Stomach (tissue), 9 donors: ENCODE measurements around the gene YARS1. TPM values are rescaled to one million over a fixed set of nuclear protein-coding genes. Genes with fewer than 3 reads are reported as not detected.

ENCODE experiments used
- DNase-seq, 2 donors: peaks; one replicate each; pipeline versions ENCODE4 v3.0.0 to v3.0.0-alpha.2; 2013 to 2019
- H3K27ac ChIP-seq, 5 donors: fragments of 200-600 bp in 4 of 5; sonication (generic) in 4 of 5; one replicate each; pipeline ENCODE4 v1.5.1; 2013 to 2019; ENCODE audit warnings: mild to moderate bottlenecking in 1 of 5, moderate library complexity in 1 of 5
- H3K27me3 ChIP-seq, 3 donors: fragments of 200-600 bp; sonication (generic); one replicate each; pipeline ENCODE4 v1.5.1; 2017 to 2019; ENCODE audit warnings: mixed run types in 1 of 3
- H3K36me3 ChIP-seq, 4 donors: fragments of 200-600 bp; sonication (generic); 1 replicate in 3 of 4; 2 replicates in 1 of 4; pipeline ENCODE4 v1.5.1; 2016 to 2019
- H3K4me1 ChIP-seq, 4 donors: fragments of 200-600 bp; sonication (generic); one replicate each; pipeline ENCODE4 v1.5.1; 2016 to 2019
- H3K4me3 ChIP-seq, 4 donors: fragments of 200-600 bp; sonication (generic) in 3 of 4; one replicate each; pipeline ENCODE4 v1.5.1; 2016 to 2019; ENCODE audit warnings: mild to moderate bottlenecking in 1 of 4
- H3K9me3 ChIP-seq, 4 donors: fragments of 200-600 bp; sonication (generic); one replicate each; pipeline ENCODE4 v1.5.1; 2016 to 2019
- EP300 ChIP-seq: sonication (generic); formaldehyde crosslinking; IDR thresholded peaks from one replicate; pipeline ENCODE4 v1.6.1; 2017; ENCODE audit warnings: antibody characterized with exemption
- POLR2A ChIP-seq, 4 donors: fragments of 450-650 bp; IDR thresholded peaks; one replicate each; pipeline ENCODE4 v1.6.1; 2016; ENCODE audit warnings: antibody characterized with exemption in 4 of 4, control low read depth in 2 of 4, mild to moderate bottlenecking in 1 of 4, moderate library complexity in 1 of 4
- POLR2AphosphoS5 ChIP-seq, 3 donors: sonication (generic); formaldehyde crosslinking; IDR thresholded peaks; one replicate each; pipeline ENCODE4 v1.6.1; 2016; ENCODE audit warnings: antibody characterized with exemption in 3 of 3
- WGBS, 5 donors: extraction: QIAGEN DNeasy Blood & Tissue Kit in 3 of 5; methylation state at CpG; one replicate each; pipeline versions ENCODE4 v1.1.5 to v1.1.7; 2013 to 2018; 5-methylcytosine and 5-hydroxymethylcytosine counted together
- intact Hi-C: fragments of 100-400 bp; cut with DNase I; formaldehyde crosslinking; loops from one replicate; pipeline ENCODE4 v1.15.1; 2023; ENCODE audit warnings: low total_unique reads
- polyA plus RNA-seq, 3 donors: library from polyadenylated mRNA; stranded (reverse); fragments of 200-250 nt; gene quantifications; one replicate each; pipeline ENCODE4 v1.2.3, GENCODE V29; 2013
- total RNA-seq, 5 donors: library from RNA; depleted of rRNA; stranded (reverse); fragments of >200 nt; gene quantifications; one replicate each; pipeline versions ENCODE4 v1.1.0 to v1.2.3, GENCODE V29; 2014 to 2016
- TF ChIP-seq, protein P1 (sequence below), 7 experiments: fragments of 450-650 bp in 4 of 7; fragments of 200-600 bp in 3 of 7; sonication (generic) in 3 of 7; IDR thresholded peaks; one replicate each; pipeline ENCODE4 v1.5.1; 2016 to 2019; ENCODE audit warnings: antibody characterized with exemption in 7 of 7, control low read depth in 2 of 7, mild to moderate bottlenecking in 1 of 7
- donor health status: healthy with polysubstance abuse.
- donor health status: Bipolar disorder and iron deficiency.
- donor health status: healthy.

YARS1 gene
- total and polyA plus RNA-seq, 8 donors = 26.9 to 99.1 (median 55.4) TPM

DNA sequence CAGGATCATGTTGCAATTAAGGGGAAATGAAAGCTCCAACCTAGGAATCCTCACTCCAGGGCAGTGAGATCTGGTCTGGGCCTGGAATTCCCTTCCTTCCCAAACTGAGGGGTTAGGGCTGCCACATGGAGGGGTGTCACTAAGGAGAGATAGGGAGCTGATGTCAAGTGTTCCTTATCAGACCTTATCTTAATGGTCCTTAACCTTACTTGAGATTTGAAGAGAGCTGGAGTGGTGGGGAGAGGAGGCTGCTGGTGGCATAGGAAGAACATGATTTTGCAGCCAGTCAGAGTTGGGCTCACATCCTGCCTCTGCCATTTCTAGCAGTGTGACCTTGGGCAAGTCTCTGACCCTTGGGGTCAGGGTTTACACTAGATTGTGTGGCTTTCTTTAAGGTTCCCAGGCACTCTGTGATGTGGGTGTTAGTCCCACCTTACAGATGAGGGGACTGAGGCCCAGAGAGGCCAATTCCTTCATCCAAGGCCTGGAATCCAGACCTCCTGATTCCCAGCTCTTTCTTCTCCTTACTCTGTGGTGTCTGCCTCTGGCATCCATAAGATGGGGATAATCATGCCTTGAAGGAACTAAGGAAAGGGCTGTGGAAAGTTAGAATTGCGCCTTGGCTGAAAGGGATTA lies 58.2 kb downstream of the YARS1 start:
- Histone ChIP-seq H3K27ac (peak overlapping the region; percentile 91 to 97 (median 93)), H3K4me1 (peaks cover 85 to 99% (median 92%) of the 10 kb centered on the region in 4 donors), H3K9me3 (no peaks in the 10 kb centered on the region), H3K36me3 (peaks cover 0 to 5% (median 2%) of the 10 kb centered on the region in 4 donors), H3K27me3 (peaks cover 0 to 5% (median 3%) of the 10 kb centered on the region in 3 donors), H3K4me3 (peak overlapping the region in 1 of 4 donors; percentile 5)
- intact Hi-C loops = no loop called here
- peak in 1 of 2 donors; percentile 34 for DNase-seq
- TF ChIP-seq EP300 = no peak
- no peak for TF ChIP-seq POLR2AphosphoS5 (IDR thresholded peaks at IDR 0.05)
- TF ChIP-seq, protein P1, sequence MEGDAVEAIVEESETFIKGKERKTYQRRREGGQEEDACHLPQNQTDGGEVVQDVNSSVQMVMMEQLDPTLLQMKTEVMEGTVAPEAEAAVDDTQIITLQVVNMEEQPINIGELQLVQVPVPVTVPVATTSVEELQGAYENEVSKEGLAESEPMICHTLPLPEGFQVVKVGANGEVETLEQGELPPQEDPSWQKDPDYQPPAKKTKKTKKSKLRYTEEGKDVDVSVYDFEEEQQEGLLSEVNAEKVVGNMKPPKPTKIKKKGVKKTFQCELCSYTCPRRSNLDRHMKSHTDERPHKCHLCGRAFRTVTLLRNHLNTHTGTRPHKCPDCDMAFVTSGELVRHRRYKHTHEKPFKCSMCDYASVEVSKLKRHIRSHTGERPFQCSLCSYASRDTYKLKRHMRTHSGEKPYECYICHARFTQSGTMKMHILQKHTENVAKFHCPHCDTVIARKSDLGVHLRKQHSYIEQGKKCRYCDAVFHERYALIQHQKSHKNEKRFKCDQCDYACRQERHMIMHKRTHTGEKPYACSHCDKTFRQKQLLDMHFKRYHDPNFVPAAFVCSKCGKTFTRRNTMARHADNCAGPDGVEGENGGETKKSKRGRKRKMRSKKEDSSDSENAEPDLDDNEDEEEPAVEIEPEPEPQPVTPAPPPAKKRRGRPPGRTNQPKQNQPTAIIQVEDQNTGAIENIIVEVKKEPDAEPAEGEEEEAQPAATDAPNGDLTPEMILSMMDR (IDR thresholded peaks at IDR 0.05) = no peak
- TF ChIP-seq POLR2A (IDR thresholded peaks at IDR 0.05) = no peak
- 33 to 57% (median 44%) methylated on average over 1 of the region's 1 CpG for whole genome bisulfite sequencing, 5 donors

DNA sequence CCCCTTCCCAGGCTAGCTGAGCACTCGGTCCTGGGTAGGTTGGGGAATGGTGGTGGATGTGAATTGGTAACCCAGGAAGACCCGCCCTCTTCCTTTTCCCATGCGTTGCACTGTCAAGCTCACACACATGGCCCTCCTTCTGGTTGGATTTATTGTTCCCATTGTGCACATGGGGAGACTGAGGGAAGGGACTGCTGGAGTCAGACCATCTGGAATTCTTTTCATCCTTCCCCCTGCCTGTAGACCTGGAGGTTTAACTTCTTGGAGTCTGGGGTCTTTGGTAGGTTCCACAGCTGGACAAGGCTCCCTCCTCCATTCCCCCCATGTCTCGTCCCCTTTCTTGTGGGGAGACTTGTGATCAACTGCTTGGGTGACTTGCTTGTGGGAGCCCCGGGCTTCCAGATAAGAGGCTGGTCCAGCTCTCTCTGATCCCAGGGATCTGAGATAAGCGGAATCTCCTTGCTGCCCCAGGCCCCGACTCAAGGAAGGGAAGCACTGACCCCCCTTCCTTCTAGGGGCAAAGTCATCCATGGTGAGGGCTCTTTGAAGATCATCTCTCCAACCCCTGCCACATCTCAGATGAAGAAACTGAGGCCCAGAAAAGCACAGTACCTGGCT lies 58.9 kb downstream of the YARS1 start:
- 36 to 53% (median 45%) methylated on average over 7 of the region's 7 CpGs for WGBS, 5 donors
- intact Hi-C loops = no loop called here
- TF ChIP-seq POLR2AphosphoS5 (IDR thresholded peaks at IDR 0.05) (no peak), EP300 (no peak), POLR2A (IDR thresholded peaks at IDR 0.05) (no peak)
- TF ChIP-seq, protein P1 (IDR thresholded peaks at IDR 0.05) = no peak
- DNase-seq = peak in 1 of 2 donors; percentile 25
- Histone ChIP-seq H3K9me3 (no peaks in the 10 kb centered on the region), H3K36me3 (no peaks in the 10 kb centered on the region), H3K4me3 (no peak overlapping the region), H3K27ac (peak overlapping the region; percentile 91 to 97 (median 93)), H3K27me3 (peaks cover 0 to 7% (median 7%) of the 10 kb centered on the region in 3 donors), H3K4me1 (peaks cover 88 to 97% (median 92%) of the 10 kb centered on the region in 4 donors)

DNA sequence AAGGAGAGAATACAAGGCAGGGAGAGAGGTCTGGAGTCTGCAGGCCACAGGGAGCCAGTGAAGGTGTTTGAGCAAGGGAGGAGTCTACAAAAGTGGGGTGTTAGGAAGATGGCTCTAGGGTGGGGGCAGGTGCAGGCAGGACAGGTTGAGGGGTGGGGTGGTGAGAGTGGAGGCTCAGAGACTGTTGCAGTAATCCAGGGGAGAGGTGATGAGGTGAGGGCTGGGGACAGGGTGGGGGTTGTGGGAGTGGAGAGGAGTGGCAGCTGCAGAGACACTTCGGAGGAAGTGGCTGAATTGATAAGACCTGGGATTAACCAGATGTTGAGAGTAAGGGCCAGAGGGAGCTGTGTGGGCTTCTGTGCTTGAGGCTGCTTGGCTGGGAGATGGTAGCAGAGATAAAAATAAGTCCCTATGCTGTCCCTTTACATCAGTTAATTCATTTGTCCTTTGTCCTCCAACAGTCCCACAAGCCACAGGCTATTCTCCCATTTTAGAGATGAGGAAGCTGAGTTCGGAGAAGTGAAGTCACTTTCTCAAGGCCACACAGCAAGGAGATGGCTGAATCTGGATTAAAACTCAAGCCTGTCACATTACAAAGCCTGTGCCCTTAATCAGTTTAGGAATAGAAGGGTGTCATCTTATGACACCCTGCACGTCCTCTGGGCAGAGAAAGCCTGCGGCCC lies 59.8 kb downstream of the YARS1 start:
- 57 to 73% (median 65%) methylated on average over 4 of the region's 4 CpGs for WGBS, 5 donors
- Histone ChIP-seq H3K27me3 (peaks cover 0 to 7% (median 7%) of the 10 kb centered on the region in 3 donors), H3K4me1 (peaks cover 84 to 97% (median 91%) of the 10 kb centered on the region in 4 donors), H3K27ac (peak overlapping the region; percentile 91 to 97 (median 93)), H3K9me3 (no peaks in the 10 kb centered on the region), H3K4me3 (no peak overlapping the region), H3K36me3 (no peaks in the 10 kb centered on the region)
- intact Hi-C loops = no loop called here
- TF ChIP-seq POLR2A (IDR thresholded peaks at IDR 0.05) (no peak), EP300 (no peak), POLR2AphosphoS5 (IDR thresholded peaks at IDR 0.05) (no peak)
- TF ChIP-seq, protein P1 (IDR thresholded peaks at IDR 0.05) = no peak
- DNase-seq = peak in 1 of 2 donors; percentile 45

DNA sequence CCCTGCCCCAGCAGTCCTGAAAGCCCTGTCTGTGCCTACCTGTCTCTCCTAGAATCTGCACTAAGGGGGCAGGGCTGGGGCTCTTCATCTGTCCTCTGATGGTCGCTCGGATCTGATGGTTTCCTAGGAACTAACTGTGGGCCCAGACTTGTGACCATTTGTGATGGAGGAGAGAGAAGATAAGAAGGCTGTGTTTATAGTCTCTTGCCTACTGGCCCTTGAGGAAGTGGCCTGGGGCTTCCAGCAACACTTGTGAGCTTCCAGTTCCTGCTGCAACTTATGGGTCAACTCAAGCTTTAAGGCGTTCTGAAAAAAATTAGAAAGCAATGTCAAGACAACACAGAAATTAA lies 61.4 kb downstream of the YARS1 start:
- H3K27ac ChIP-seq = peak overlapping the region; percentile 91 to 97 (median 93)
- 31 to 57% (median 47%) methylated on average over 3 of the region's 3 CpGs for WGBS, 5 donors
- intact Hi-C loops = no loop called here

More for the DNA sequence above, 61.4 kb downstream of the YARS1 start:
- DNase-seq = peak in 1 of 2 donors; percentile 48
- Histone ChIP-seq H3K36me3 (no peaks in the 10 kb centered on the region), H3K27me3 (peaks cover 0 to 7% (median 7%) of the 10 kb centered on the region in 3 donors), H3K4me1 (peaks cover 68 to 97% (median 89%) of the 10 kb centered on the region in 4 donors), H3K9me3 (no peaks in the 10 kb centered on the region), H3K4me3 (peak overlapping the region in 3 of 4 donors; percentile 69 to 82 (median 72))
- TF ChIP-seq POLR2A (IDR thresholded peaks at IDR 0.05) = no peak
